GM18873 (cell line): ENCODE measurements around the gene SUSD4.
"Not testable (repeated sequence)": the region's sequence is repeated elsewhere in the genome, so short reads cannot be mapped to it uniquely, and the experiment has no call there.

Source experiments
- ATAC-seq: cut with Tn5 transposase; IDR thresholded peaks from one replicate; pipeline ENCODE4 v1.9.1; 2021; ENCODE audit warnings: mild to moderate bottlenecking, moderate library complexity, moderate number of reproducible peaks; ENCODE audit not compliant: unreplicated experiment, low FRiP score

The SUSD4 gene, protein sequence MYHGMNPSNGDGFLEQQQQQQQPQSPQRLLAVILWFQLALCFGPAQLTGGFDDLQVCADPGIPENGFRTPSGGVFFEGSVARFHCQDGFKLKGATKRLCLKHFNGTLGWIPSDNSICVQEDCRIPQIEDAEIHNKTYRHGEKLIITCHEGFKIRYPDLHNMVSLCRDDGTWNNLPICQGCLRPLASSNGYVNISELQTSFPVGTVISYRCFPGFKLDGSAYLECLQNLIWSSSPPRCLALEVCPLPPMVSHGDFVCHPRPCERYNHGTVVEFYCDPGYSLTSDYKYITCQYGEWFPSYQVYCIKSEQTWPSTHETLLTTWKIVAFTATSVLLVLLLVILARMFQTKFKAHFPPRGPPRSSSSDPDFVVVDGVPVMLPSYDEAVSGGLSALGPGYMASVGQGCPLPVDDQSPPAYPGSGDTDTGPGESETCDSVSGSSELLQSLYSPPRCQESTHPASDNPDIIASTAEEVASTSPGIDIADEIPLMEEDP

DNA sequence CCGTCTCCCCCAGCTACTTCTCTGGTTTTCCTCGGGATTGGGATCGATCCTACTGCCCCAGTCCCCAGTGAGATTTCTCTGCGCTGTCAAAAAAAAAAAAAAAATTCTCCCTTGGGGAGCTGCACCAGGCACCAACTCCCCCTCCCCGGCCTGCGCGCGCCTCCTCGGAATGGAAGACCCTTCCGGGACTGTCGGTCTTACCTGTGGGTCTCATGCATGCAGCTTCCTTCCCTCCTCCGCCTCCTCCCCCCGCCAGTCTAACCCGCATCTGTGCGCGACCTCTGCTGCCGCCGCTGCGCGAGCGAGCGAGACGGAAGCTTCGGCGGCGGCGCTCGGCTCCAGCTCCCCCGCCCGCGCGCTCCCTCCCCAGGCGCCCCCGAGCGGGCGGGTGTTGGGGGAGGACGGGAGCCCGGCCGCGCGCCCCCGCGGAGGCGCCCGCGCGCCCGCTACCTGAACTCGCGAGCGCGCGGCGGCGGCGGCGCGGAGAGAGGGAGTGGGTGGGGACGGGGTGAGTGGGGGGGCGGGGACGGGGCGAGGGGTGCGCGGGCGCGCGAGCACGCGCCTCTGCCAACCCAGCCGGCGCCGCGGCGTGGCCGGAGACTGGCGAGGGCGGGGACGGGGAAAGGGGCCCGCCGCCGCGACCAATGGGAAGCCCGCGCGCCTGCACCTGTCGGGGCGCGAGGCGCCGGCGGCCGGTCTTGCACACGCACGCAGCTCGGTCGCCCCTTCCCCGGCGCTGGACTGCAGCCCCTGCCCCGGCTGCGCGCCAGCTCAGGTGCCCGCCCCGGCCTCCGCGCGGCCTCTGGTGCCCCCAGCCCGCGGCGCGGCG is at the start of gene SUSD4:
SUSD4 (minus strand) TSS at position 321 of the 829 bp plus-strand sequence. CDS start 751 bp downstream, outside the sequence.
- no peak for ATAC-seq

DNA sequence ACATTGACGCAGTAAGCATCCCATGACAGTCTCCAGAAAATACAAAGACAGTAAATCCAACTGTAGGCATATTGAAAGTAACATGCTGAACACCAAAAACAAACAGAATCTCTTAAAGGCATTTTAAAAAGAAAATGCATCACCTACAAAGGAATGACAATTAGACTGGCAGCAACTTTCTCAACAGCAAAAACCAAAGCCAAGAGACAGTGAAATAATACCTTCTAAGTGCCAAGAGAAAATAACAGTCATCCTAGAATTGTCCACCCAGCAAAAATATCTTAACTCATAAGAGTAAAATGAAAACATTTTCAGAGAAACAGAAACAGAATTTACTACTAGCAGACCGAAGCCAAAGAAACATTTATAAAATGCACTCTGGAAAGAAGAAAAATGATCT is 49.2 kb upstream of the SUSD4 start:
- no peak for ATAC-seq

DNA sequence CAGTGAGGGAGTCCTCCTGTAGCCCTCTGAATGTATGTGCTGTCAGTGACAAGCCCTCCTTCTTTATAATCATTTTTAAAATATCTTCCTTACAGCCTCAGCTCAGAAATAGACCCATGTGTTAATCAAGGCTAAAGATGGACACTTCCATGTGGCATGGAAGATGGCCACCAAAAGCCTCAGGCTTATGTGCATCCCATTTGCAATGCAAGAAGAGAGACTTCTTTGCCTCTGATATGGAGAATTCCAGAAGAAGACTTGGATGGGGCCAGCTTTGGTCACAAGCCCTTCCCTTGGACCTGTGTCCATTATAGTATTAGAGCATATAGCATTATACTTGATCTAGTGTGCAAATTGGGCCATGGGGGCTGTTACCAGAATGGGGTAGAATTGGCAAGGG is 47.7 kb upstream of the SUSD4 start:
- no peak for ATAC-seq

DNA sequence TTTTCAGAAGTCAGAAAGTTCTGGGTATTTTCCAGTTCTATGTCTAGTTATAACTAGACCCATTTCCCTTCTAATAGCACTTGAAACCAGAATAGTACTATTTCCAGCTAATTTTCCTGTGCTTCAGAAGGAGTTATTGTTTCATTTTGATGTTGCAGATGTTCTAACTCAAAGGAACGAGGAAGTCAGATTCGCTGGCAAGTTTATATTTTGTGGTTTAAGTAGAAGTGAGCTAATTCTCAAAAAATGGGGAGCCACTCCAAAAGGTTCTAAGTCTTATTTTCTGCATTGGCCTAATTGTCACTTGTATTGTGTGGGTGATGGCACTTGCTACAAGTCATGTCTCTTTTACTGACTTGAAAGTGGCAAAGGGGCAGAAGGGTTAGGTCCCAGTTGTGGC is 47.3 kb upstream of the SUSD4 start:
- ATAC-seq: no peak

DNA sequence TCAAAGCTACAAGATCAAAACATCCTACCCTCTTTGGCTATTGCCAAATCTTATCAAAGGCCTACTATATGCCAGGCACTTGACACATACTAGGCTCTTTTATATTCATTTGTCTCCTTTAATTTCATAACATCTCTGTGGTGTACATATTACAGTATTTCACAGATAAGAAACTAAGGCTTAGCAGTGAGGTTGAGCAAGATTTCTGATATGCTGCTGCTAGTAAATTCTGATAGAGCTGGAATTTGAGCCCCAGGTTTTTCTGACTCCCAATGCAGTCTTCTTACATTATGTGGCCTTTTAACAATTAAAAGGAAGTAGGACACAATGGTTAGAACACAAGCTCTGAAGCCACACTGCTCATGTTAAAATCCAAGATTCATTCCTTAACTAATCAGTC is 46.1 kb upstream of the SUSD4 start:
- no peak for ATAC-seq

DNA sequence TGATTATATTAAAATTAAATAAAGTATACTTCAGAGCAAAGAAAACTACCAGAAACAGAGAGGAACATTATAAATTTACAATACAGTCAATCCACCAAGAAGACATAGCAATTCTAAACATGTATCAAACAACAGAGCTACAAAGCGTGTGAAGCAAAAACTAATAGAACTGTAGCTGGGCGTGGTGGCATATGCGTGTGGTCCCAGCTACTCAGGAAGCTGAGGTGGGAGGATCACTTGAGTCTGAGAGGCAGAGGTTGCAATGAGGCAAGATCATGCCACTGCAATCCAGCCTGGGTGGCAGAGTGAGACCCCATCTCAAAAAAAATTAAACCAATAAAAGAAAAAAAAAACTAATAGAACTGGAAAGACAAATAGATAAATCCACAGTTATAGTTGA is 41.5 kb upstream of the SUSD4 start:
- ATAC-seq: no peak

DNA sequence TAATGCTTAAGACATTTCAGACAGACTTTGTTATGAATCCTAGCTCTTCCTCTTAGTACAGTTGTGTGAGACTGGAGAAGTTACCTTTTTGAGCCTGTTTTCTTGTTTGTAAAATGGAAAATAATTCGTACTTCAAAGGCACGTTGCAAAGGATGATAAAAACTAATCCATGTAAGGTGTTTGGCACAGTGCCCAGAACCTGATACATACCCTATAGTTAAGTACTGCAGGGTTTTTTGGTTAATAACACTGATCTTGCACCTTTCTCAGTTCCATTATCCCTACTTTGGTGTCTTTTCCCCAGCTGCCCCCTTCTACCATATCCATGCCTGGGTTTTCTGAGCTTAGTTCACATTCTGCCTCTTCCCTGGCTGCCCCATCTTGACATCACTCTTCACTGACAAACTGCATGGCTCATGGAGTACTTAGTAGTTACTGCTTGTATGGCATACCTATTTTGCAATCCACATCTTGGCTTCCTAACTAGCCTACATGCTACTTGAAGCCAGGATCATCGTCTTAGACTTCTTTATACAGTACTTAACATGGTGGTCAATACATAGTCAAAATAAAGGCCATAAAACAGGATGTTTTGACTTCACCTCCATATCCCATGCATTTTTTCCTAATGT is 39.3 kb upstream of the SUSD4 start:
- no peak for ATAC-seq

DNA sequence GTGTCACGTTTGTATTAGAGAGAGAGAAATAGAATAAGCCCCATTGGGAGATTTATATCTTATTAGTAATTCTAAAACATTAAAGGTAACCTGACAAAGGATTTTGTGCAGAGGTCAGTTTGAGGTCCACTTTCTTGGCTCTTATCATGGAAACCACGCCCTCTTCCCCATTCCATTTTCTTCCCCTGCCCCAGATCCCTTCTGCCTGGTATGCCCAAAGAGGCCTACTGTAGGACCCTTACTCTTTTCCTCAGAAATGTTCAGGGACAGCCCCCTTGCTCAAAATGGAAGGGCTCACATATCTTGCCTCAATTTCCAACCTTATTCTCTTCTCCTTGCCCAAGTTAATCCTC is 38.8 kb upstream of the SUSD4 start:
- ATAC-seq: no peak

DNA sequence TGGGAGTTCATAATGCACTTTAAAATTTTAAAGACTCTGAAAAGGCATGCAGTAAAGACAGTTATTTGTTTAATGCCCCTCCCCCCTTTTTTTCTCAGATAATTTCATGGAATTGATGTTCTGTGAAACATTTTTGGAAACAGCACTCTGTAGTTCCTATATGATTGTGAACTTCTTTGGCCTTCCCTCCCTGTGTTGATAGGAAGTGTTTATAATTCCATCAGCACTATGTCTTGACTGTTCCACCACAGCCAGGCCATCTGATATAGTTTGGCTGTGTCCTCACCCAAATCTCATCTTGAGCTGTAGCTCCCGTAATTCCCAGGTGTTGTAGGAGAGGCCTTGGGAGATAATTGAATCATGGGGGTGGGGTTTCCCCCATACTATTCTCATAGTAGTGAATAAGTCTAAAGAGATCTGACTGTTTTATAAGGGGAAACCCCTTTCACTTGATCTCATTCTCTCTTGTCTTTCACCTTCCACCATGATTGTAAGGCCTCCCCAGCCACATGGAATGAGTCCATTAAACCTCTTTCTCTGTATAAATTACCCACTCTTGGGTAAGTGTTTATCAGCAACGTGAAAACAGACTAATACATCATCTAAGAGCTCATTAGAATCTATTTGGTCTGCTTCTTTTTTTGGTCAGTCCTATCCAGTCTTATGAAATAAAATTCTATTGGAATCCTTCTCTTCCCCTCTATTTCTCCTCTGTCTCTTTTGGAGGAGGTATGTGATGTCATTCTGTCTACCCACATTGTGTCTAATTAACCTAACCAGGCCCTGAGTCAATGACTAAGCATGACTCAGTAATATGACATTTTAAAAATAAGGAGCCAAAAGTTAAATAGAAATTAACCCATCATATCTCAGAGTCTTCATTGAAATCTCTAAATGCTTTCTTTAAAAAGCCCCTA is 38.2 kb upstream of the SUSD4 start:
- ATAC-seq: no peak

DNA sequence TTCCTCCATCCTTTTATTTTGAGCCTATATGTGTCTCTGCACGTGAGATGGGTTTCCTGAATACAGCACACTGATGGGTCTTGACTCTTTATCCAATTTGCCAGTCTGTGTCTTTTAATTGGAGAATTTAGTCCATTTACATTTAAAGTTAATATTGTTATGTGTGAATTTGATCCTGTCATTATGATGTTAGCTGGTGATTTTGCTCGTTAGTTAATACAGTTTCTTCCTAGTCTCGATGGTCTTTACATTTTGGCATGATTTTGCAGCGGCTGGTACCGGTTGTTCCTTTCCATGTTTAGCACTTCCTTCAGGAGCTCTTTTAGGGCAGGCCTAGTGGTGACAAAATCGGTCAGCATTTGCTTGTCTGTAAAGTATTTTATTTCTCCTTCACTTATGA is 35.4 kb upstream of the SUSD4 start:
- not testable (repeated sequence) for ATAC-seq

DNA sequence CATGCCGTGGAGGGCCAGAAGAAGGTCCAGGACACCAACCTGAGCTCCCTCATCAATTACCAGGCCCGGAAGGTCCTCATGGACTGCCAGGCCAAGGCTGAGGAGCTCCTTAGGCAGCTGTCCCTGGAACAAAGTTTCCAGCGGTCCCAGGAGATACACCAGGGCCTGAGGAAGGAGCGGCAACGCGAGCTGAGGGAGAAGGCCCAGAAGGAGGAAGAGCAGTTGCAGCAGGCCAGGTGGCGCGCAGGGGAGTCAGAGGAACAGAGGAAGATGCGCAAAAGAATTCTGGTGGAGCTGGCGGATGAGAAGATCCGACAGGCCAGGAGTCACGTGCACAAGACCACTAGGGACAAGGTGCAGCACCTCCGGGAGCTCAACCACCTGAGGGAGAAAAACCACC is 30.7 kb upstream of the SUSD4 start:
- ATAC-seq: no peak

DNA sequence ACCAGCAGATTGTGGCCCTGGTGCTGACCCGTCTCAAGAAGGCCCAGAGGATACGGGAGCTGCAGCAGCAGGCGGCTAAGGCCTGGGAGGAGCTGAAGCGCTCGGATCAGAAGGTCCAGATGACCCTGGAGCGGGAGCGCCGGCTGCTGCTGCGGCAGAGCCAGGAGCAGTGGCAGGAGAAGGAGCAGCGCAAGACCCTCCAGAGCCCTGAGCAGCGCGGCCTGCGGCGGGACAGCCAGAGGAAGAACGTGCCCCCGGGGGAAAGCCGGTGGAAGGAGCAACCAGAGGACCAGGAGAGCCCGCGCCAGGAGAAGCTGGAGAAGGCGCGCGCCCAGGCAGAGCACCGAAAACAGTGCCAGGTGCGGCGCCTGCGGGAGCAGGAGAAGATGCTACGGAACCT is 30.3 kb upstream of the SUSD4 start:
- ATAC-seq: no peak

DNA sequence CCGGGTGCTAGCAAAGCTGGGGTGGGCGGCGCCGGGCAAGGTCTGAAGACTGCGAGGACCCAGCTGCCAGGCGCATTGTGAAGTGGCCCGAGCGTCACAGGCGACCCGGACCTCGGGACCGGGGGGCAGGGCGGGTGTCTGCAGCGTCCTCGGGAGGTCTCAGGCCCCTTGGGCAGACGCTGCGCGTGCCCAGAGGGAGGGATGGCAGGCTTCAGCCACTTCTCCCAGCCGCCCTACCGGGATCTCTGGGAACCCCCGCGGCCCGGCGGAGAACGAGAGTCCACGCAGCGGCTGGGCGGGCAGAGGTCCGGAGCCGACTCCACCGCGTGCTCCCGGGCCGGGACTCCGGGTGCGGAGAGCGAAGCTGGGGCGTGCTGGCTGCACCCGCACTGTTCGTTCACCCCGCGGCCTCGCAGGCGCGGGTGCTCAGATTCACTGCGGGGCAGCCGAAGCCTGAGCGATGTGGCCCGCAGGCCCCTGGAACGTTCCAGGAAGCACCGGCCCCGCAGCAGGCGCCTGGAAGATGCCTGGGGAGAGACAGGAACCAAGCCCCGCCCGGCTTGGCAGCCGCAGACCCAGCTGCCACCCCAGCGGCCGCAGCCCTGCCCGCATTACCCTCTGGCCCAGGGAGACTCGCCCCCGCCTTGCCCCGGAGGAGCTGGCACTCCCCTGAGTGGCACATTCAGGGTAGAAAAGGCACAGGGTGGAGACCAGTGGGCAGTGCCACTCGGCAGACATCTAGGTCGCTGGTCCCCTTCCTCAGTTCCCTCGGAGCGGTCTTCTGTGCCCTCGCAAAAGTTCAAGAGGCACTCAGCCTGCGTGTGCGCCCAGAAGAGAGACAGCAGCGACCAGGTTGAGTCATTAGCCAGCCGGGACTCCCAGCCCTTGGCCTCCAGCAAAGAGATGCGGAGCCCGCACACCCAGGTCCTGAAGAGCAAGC is 29.6 kb upstream of the SUSD4 start, which contains the start of gene CCDC185:
CCDC185 (plus strand) TSS at position 141 of the 940 bp plus-strand sequence; CDS start at position 202, 61 bp downstream.
- ATAC-seq: no peak

DNA sequence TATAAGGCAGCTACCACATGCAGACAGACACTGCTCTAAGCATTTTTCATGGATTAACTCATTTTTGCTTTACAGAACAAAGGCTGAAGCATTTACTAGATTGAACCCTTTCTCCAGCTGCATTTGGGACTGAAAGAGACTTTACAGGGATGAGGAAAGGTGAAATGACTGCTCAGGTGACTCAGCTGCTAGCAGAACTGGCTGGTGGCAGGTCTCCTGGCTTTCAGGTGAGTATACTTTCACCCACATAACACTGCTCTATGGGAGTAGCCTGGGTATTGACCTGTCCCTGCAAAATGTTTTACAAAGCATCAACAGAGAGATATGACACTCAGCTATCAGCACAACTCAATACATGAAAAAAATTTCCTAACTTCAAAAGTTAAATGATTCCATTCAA is 26.6 kb upstream of the SUSD4 start:
- ATAC-seq: no peak

DNA sequence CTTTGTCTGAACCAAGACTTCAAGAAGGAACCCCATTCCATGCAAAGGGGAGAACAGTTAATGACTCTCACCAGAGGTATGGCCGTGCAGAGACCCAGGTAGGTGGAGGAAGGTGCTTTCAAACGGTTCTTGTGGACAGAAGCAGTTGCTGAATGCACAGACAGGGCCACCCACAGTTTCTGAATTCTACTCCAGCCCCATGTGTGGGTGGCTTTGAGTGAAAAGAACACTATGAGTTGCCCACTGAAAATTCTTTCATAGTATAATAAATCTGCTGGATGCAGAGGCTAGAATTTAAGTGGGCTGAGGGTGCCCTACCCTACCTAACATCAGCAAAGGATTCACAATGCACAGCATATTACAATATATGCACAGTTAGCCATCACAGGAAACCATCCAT is 22.0 kb upstream of the SUSD4 start:
- no peak for ATAC-seq

DNA sequence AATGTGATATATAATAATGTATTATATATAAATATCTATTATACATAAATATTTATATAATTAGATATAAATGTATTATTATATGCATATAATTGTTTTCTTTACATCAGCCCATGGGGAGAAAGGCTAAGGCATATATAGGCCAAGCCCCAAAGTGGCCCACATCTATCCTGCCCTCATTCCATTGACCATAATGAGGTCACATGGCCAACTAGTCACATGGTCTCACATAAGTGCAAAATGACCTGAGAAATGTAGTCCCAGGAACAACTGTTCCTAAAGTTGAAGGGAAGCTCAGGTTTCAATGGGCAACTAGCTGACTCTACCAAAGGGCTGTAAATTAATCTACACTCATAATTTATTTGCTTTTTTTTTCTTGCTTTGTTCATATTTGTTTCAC is 14.8 kb upstream of the SUSD4 start:
- no peak for ATAC-seq

DNA sequence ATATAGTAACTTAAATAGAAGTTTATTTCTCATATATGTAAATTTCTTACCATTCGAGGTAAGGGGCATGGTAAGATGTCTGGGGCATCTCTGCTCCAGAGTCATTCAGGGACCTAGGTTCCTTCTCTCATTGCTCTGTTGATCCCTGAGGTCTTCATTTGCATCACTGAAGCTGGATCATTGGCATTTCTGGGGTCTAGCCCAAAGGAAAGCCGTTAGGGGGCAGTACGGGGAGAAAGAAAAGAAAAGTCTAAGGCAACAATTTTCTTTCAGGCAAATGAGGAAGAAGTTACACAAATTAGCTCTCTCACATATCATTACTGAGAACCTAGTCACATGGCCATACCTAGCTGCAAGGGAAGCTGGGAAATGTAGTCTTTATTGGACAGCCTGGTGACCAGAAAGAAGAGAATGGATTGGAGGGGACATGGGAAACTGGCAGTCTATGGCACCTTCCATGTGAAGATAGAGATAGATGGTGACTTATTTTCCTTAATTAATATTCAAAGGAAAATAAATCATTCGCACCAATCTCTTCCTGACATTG is 10.2 kb upstream of the SUSD4 start:
- ATAC-seq: no peak

DNA sequence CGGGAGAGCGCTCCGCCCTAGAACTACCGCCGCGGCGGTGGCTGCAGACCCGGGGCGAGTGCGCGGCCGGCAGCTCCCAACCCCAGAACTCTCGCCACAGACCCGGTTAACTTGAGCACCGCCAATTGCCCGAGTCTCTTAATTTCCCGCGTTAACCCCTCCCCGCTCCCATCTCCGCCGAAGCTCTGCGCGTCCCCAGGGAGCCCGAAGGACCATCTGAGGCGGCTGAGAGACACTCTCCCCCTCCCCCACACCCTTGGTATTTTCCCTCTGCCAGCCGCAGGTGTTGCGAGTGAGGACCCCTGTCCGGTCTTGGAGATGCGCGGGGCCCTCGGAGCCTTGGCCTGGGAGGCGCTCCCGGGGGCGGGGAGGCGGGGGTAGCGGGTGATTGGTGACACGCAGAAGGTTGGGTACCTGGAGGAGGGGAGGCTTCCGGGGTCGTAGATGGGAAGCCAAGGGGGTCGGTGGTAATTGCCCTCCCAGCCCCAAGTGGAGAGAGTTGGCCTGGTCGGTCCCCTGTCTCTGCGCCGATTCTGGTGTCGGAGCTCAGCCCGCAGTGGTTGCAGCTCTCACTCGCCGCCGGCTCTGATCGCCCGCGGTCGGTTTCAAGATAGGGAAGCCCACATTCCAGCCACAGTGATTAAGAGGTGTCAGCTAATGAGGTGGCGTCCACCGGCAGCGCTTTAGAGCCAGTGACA is 858 bp upstream of the SUSD4 start:
- ATAC-seq: no peak
